Mammary epithelial cell (primary cell): Measurements from ENCODE around the gene STK32B.

Experiments
- CTCF ChIP-seq, 2 donors: IDR thresholded peaks in 1 of 2; conservative IDR thresholded peaks in 1 of 2; 2 replicates each; pipeline ENCODE4 v1.5.1; 2011 to 2012; ENCODE audit warnings: inconsistent platforms in 2 of 2, low read length in 2 of 2, mild to moderate bottlenecking in 2 of 2, control low read depth in 1 of 2, low read depth in 1 of 2; ENCODE audit not compliant: insufficient read depth in 1 of 2; ENCODE audit errors: extremely low read depth in 1 of 2
- EZH2 ChIP-seq: IDR thresholded peaks from 2 replicates; pipeline ENCODE4 v1.6.1; 2012; ENCODE audit warnings: low read length, inconsistent platforms, borderline replicate concordance

GRCh38 chr4:5144384-5144783 lies 93.1 kb downstream of the STK32B start:
- TF ChIP-seq CTCF (conservative IDR thresholded peaks at IDR 0.05 in 1 of 2, IDR thresholded peaks at IDR 0.05 in 1 of 2; ENCODE audit: extremely low read depth in 1 of 2, insufficient read depth in 1 of 2, low read depth in 1 of 2, low read length in 2 of 2): no peak
- TF ChIP-seq EZH2: no peak
